Measurements from ENCODE around the gene HS6ST1.
"Not testable (repeated sequence)": the region's sequence is repeated elsewhere in the genome, so short reads cannot be mapped to it uniquely, and the experiment has no call there.

Gene HS6ST1

GRCh38 chr2:128268611-128269010 is 50.1 kb downstream of the HS6ST1 start:
- DNase-seq (ENCODE audit: low read depth) = not testable (repeated sequence)

- not testable (repeated sequence) for DNase-seq (ENCODE audit: low read depth)
Observed at GRCh38 chr2:128268145-128268544, 50.5 kb downstream of the HS6ST1 start.

GRCh38 chr2:128267649-128268048 is 51.0 kb downstream of the HS6ST1 start:
- DNase-seq (ENCODE audit: low read depth) = not testable (repeated sequence)

GRCh38 chr2:128267197-128267596 is 51.5 kb downstream of the HS6ST1 start:
- DNase-seq (ENCODE audit: low read depth) = not testable (repeated sequence)

- DNase-seq (ENCODE audit: low read depth) = not testable (repeated sequence)
Observed at GRCh38 chr2:128266463-128266862, 52.2 kb downstream of the HS6ST1 start.

- not testable (repeated sequence) for DNase-seq (ENCODE audit: low read depth)
Observed at GRCh38 chr2:128265608-128265993, 53.1 kb downstream of the HS6ST1 start.

GRCh38 chr2:128264881-128265607 is 53.6 kb downstream of the HS6ST1 start:
- no peak for DNase-seq (ENCODE audit: low read depth)

GRCh38 chr2:128263902-128264331 is 54.8 kb downstream of the HS6ST1 start:
- no peak for DNase-seq (ENCODE audit: low read depth)

- no peak for DNase-seq (ENCODE audit: low read depth)
Observed at GRCh38 chr2:128262315-128263253, 56.1 kb downstream of the HS6ST1 start.

- no peak for DNase-seq (ENCODE audit: low read depth)
Observed at GRCh38 chr2:128261245-128262128, 57.2 kb downstream of the HS6ST1 start.

- no peak for DNase-seq (ENCODE audit: low read depth)
Observed at GRCh38 chr2:128260239-128261138, 58.2 kb downstream of the HS6ST1 start.

- DNase-seq (ENCODE audit: low read depth) = no peak
Observed at GRCh38 chr2:128259585-128259984, 59.1 kb downstream of the HS6ST1 start.

GRCh38 chr2:128258218-128258617 is 60.5 kb downstream of the HS6ST1 start:
- no peak for DNase-seq (ENCODE audit: low read depth)

GRCh38 chr2:128252501-128252900 is 66.2 kb downstream of the HS6ST1 start:
- no peak for DNase-seq (ENCODE audit: low read depth)

GRCh38 chr2:128252086-128252485 is 66.6 kb downstream of the HS6ST1 start:
- DNase-seq (ENCODE audit: low read depth) = not testable (repeated sequence)

- no peak for DNase-seq (ENCODE audit: low read depth)
Observed at GRCh38 chr2:128250229-128251025, 68.2 kb downstream of the HS6ST1 start.

- no peak for DNase-seq (ENCODE audit: low read depth)
Observed at GRCh38 chr2:128249555-128249954, 69.1 kb downstream of the HS6ST1 start.

GRCh38 chr2:128245813-128246212 is 72.9 kb downstream of the HS6ST1 start:
- DNase-seq (ENCODE audit: low read depth) = no peak

- DNase-seq (ENCODE audit: low read depth) = no peak
Observed at GRCh38 chr2:128241896-128242295, 76.8 kb downstream of the HS6ST1 start.
